ENCODE results near the gene ADD2.

- TF ChIP-seq FOXK2 (IDR thresholded peaks at IDR 0.05), result no peak
- no peak for TF ChIP-seq LEF1 (IDR thresholded peaks at IDR 0.05; ENCODE audit: borderline replicate concordance)
- TF ChIP-seq SUZ12 (IDR thresholded peaks at IDR 0.05), result no peak
- no peak for TF ChIP-seq FOXM1 (IDR thresholded peaks at IDR 0.05; ENCODE audit: borderline replicate concordance)
- TF ChIP-seq TARDBP (IDR thresholded peaks at IDR 0.05), result no peak
- no peak for TF ChIP-seq ZNF384 (IDR thresholded peaks at IDR 0.05)
- TF ChIP-seq CTBP1 (IDR thresholded peaks at IDR 0.05; ENCODE audit: borderline replicate concordance), result no peak
- TF ChIP-seq ELF4 (IDR thresholded peaks at IDR 0.05), result no peak
- no peak for TF ChIP-seq SP1 (IDR thresholded peaks at IDR 0.05)
- no peak for TF ChIP-seq FOXA1 (IDR thresholded peaks at IDR 0.05)
- TF ChIP-seq HDGF (IDR thresholded peaks at IDR 0.05; ENCODE audit: borderline replicate concordance), result no peak
Observed at GRCh38 chr2:70789304-70790135, 21.5 kb upstream of the ADD2 start.
